Measurements from ENCODE around the gene GULP1. TPM values are rescaled to one million over a fixed set of nuclear protein-coding genes. Genes with fewer than 3 reads are reported as not detected.

The GULP1 gene
- total RNA-seq, 1 donor = 42.7 TPM

GRCh38 chr2:188256420-188256819 lies 35.3 kb upstream of the GULP1 start:
- DNase-seq (ENCODE audit: low read depth) = no peak
- TF ChIP-seq CTCF (IDR thresholded peaks at IDR 0.05; ENCODE audit: insufficient read depth, low read length) = no peak
- H3K4me3 ChIP-seq (ENCODE audit: low read depth, low read length) = no peak overlapping the region

GRCh38 chr2:188265315-188265714 lies 26.4 kb upstream of the GULP1 start:
- no peak for TF ChIP-seq CTCF (IDR thresholded peaks at IDR 0.05; ENCODE audit: insufficient read depth, low read length)
- DNase-seq (ENCODE audit: low read depth) = no peak
- H3K4me3 ChIP-seq (ENCODE audit: low read depth, low read length) = no peak overlapping the region

DNA sequence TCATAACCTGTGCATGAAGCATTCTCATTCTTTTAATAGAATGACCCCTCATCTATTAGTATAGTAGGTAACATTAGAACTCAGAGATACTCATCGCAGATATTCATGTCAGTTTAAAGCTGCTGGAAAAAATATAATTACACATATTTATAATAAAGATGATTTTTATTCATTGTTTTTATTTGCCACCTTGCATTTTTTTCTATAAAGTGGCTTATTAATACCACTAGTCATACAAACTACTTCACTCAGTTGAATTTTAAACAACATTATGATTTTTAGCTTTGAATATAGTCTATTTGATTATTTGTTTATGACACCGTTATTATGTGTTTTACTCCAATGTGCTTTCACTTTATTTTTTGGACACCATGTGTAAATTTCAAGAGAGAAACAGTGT lies 23.9 kb upstream of the GULP1 start:
- DNase-seq (ENCODE audit: low read depth) = no peak
- TF ChIP-seq CTCF (IDR thresholded peaks at IDR 0.05; ENCODE audit: insufficient read depth, low read length) = no peak

GRCh38 chr2:188269004-188269403 lies 22.7 kb upstream of the GULP1 start:
- DNase-seq (ENCODE audit: low read depth) = no peak
- TF ChIP-seq CTCF (IDR thresholded peaks at IDR 0.05; ENCODE audit: insufficient read depth, low read length) = no peak
- no peak overlapping the region for H3K4me3 ChIP-seq (ENCODE audit: low read depth, low read length)

More for the DNA sequence above, 23.9 kb upstream of the GULP1 start:
- H3K4me3 ChIP-seq (ENCODE audit: low read depth, low read length) = no peak overlapping the region

DNA sequence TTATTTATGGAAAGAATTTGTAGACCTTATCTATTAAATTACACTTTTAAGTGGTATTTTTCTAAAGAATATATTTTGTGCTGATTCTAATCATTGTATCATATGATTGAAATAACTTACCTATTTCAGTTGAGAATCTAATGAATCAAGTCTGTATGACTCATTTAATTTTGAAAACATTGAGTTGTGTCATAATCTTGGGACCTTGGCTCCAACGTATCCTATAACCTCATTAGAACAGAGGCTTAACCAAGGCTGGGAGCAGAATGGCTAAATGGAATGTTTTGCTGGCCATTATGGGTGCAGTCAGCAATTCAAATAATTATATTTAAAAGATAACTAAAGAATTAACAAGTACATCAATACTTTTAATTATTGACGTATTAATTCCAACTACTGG lies 19.6 kb upstream of the GULP1 start:
- no peak overlapping the region for H3K4me3 ChIP-seq (ENCODE audit: low read depth, low read length)
- no peak for TF ChIP-seq CTCF (IDR thresholded peaks at IDR 0.05; ENCODE audit: insufficient read depth, low read length)
- DNase-seq (ENCODE audit: low read depth) = no peak

DNA sequence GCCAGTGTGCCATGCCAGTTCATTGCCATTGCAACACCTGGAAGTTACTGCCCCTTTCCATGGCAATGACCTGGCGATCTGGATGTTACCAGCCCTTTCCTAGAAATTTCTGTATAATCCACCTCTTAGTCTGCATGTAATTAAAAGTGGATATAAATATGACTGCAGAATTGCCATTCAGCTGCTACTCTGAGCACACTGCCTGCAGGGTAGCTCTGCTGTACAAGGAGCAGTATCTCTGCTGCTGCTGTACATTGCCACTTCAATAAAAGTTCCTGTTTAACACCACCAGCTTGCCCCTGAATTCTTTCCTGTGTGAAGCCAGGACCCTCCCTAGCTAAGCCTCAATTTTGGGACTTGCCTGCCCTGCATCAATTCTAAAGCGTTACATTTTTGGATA lies 17.4 kb upstream of the GULP1 start:
- no peak for DNase-seq (ENCODE audit: low read depth)
- no peak overlapping the region for H3K4me3 ChIP-seq (ENCODE audit: low read depth, low read length)
- TF ChIP-seq CTCF (IDR thresholded peaks at IDR 0.05; ENCODE audit: insufficient read depth, low read length) = no peak

- TF ChIP-seq CTCF (IDR thresholded peaks at IDR 0.05; ENCODE audit: insufficient read depth, low read length) = no peak
- no peak for DNase-seq (ENCODE audit: low read depth)
- no peak overlapping the region for H3K4me3 ChIP-seq (ENCODE audit: low read depth, low read length)
These were observed 15.4 kb upstream of the GULP1 start for GRCh38 chr2:188276255-188276654.
